ENCODE data around the gene USP21.
A peak's percentile ranks its signal among the peaks of the same experiment; 100 is the strongest.

The USP21 gene

DNA sequence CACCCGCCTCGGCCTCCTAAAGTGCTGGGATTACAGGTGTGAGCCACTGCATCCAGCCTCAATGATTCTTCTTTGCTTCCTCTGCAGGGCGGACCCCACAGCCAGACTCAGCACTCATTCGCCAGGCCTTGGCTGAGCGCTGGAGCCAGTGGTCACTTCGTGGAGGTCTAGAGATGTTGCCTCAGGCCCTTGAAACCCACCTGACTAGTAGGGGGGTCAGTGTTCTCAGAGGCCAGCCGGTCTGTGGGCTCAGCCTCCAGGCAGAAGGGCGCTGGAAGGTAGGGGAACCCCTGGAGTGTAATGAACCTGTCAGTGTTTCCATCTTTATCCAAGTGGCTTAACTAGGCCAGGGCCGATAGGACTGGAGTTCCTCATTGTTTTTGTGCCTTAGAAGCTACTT lies 9.6 kb downstream of the USP21 start:
- DNase-seq (ENCODE audit: extremely low read depth in 1 of 2, low read depth in 1 of 2), result no peak

DNA sequence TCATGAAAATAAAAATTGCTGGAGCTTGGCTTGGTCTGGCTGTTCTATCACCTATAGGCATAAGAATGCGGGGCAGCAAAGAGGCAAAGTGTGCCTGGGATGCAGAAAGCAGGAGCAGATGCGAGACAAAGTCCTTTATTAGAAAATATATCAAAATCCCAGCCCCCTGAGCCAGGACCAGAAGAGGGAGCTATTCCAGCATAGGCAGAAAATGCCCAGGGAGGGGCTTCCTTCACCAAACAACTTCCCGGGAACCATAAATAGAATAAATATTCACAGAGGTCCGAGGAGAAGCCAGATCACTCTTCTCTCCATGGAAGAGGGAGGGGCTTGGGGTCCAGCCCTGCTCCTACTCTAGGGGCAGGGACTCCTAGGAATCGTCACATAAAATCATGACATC lies 11.9 kb downstream of the USP21 start:
- no peak for DNase-seq (ENCODE audit: extremely low read depth in 1 of 2, low read depth in 1 of 2)

DNA sequence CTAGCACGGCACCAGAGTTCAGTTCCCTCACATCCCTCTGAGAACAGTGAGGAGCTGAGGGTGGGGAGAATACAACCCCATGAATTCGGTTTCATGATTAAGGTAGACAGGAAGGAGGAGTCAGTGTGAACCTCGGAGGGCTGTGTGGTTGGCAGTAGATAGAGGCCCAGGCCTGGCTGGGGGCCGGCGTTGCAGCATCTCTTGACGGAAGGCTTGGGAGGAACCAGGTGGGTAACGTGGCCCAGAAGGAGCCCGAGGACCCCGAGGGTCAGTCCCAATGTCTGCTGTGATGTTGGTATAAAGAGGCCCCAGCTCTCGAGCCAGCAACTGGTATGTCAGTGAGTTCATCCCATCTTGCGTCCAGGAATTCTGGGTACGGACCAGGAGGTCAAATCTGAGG lies 12.4 kb downstream of the USP21 start:
- no peak for DNase-seq (ENCODE audit: extremely low read depth in 1 of 2, low read depth in 1 of 2)

DNA sequence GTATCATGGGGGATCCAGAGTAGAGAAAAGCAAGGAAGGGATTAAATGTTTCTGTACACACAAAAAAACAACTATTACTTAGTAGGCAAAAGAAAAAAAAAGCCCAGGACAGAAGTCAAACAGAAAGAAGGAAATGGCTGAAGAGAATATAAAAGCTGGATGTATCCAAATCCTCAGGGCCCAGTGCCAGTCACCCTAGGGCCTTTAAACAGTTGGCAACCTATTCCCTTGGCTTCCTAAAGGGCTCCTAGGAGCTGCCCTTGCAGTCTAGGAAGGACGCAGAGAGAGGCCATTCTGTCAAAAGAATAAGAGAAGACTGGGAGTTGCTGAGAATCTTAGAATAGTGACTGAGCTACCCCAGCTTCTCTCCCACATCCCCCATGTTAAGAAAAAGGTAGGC lies 13.0 kb downstream of the USP21 start:
- no peak for DNase-seq (ENCODE audit: extremely low read depth in 1 of 2, low read depth in 1 of 2)

DNA sequence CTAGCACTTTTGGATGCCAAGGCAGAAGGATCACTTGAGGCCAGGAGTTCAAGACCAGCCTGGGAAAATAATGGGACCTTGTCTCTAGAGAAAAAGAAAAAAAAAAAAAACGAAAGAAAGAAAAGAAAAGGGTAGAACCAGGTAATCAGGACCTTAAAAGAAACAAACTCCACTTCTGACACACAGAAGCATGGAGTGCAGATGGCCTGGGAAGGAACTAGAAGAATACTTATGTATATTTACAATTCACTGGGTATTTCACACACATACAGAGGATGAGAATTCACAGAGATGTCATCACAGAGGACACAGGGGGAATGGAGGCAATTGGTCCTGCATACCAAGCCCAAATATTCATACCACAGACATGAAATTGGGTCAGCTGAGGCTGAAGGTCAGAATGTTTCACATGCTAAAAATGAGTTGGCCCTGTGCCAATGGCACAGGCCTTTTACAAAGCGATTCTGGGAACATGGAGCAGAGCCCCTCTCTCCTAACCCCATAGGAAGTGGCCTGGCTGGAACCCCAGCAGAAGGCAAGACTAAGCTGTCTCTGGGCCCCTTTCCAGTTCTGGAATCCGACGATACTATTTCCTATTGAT lies 13.6 kb downstream of the USP21 start:
- no peak for DNase-seq (ENCODE audit: extremely low read depth in 1 of 2, low read depth in 1 of 2)

DNA sequence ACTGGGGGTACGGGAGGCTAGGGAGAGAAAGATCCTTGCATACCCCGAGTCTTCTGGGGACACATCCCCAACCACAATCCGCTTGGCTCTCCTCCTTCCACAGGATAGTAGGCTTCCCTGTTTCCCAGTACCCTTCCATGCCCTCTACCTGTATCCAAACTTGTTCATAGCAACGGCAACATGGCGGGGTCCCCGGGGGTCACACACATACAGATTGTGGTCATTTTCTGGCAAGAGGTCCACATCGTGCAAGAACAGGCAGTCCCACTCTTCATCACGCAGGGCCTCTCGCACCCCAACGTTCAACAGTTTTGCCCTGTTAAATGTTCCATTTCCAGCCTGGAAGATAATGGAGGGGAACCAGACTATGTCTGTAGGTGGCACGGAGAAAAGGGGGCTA lies 14.4 kb downstream of the USP21 start:
- DNase-seq (ENCODE audit: extremely low read depth in 1 of 2, low read depth in 1 of 2), result no peak

DNA sequence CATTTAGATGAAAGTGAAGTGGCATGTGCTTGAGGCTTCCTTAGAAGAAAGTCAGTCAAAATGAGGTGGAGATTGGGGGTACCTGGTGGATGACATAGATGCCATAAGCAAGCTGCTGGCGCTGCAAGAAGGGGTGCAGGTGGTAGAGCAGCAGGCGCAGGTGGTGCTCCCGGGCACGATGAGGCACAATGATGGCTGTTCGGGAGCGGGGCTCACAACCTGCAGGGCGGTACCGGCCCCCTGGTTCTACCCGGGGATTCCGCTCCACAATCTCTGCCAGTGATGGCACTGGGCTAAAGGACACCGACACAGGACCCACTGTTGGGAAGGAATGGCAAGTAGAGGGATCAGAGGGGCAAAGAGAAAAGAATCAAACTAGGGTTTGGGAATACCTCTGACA lies 15.6 kb downstream of the USP21 start:
- DNase-seq (ENCODE audit: extremely low read depth in 1 of 2, low read depth in 1 of 2), result no peak

DNA sequence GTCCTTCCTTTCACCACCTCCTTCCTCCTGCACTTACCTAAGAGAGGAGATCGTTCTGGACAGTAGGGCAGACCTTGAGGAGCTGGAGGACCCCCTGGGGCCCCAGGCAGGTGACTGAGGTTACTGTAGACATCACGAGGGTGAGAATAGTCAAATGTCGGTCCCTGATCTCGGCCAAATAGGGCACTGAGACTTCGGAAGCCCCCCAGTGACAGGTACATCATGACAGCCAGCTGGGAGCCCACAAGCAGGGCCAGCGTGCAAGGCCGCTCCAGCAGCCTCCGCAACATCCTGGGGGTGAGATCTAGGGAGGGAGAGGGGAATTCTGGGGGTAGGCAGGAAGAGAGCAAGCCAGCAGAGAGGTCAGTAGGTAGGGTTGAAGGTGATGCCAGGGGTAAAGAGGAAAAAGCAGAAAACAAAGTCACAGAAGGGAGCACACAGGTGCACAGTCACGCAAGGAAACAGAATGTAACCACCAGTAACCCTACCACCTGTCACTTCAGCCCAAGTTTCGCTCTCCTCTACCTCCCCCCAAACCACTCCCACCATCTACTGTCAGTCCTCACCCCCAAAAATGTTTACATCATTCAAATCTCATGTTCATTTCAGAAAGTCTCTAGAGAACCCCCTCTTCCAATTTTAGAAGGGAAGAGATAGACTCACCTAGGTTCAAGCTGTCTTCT lies 16.6 kb downstream of the USP21 start:
- DNase-seq (ENCODE audit: extremely low read depth in 1 of 2, low read depth in 1 of 2), result no peak

DNA sequence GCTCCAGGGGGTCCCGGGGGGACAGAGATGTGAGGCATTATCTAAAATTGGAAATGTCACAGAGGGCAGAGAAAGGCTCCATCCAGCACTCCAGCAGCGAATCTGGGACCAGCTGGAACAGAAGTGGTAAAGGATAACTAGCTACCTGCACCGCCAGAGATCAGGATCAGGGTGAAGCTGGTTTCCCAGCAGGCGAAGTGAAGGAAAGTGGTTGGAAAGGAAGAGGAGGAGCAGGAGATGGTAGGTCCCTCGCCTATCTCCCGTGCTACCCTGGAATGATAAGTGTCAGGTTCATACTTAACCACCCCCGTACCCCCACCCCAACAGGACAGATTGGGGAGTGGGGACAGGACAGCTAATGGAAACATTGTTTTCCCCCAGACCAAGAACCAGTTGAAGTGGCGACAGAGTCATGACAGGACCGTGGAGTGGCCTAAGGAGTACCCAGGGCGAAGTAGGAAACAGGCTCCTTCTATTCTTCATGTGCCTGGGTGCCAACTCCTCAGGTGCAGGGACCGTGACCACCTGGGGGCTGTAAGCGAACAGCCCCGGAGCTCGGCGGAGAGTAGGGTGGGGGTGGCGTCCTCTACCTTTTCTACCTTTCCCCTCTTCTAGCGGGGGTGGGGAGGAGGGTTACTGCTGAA lies 17.3 kb downstream of the USP21 start:
- no peak for DNase-seq (ENCODE audit: extremely low read depth in 1 of 2, low read depth in 1 of 2)

DNA sequence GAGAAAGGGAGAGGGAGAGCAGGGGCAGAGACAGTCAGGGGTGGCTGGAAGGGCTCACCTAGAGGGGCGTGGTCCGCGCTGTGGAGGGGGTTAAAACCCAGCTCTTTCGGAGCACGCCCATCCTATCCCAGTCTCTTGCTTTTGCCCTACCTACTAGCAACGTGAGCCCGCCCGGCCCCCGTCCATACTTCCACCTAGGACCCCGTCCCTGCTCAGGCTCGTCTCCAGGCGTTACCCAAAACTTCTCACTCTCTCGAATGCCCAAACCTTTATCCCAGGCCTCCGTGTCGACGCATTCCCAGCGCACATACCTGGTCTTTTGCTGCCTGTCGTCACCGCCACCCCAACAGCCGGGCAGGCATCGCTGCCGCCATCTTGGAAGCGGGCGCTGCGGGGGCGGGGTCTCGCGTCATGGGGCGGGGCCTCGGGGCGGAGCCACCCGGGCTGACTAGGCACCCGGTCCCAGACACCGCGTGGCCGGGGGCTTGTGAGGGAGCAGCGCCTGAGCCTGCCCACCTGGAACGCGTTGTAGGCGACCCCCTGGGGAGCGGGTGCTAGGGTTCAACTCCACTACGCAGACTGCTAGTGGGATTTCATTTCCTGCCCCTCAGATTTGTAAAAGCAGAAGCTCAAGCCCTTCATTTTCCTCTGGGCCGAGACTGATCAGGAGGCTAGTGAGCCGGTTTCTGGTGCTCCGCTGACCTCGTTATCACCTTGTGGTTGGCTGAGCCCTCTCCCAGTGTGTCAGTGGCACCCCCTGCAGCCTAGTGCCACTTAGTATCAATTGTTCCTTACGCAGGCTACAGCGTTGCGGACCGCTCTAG lies 18.0 kb downstream of the USP21 start, which contains the start of gene B4GALT3:
Gene B4GALT3 (minus strand): TSS at position 396 of the 824 bp plus-strand sequence. CDS start 1,447 bp downstream, outside the sequence.
- peak; percentile 88 to 89 for DNase-seq (ENCODE audit: extremely low read depth in 1 of 2, low read depth in 1 of 2)

DNA sequence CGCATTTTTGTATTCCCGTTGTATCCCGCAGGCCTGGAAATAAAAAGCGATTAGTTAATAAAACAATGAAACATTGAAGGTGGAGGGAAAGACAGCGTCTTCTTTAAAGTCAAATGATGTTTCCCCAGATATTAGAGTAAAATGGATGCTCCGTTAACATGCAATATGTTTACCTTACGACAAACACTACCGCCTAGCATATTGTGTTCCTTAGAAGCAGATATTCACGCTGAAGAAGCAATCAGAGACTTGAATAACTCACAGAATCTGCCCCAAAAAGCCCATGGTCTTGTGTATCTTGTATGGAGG lies 18.6 kb downstream of the USP21 start:
- DNase-seq (ENCODE audit: extremely low read depth in 1 of 2, low read depth in 1 of 2), result no peak

DNA sequence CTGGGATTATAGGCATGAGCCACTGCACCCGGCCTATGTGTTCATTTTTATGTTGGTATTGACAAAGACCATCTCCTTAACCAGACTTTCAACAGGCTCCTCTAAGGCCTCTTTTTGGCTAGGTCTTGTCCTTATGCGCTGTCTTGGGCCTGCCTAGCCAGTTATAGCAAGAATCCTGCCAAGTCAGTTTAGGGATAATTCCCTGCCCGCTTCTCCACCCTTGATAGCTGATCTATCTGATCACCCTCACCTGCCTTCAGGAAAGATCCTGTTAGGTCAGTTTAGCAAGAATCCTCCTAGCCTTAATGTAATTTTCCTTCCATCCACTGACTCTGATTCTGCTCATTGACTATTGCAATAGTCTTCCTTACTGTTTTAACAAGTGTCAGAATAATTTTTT lies 20.4 kb downstream of the USP21 start:
- no peak for DNase-seq (ENCODE audit: extremely low read depth in 1 of 2, low read depth in 1 of 2)

DNA sequence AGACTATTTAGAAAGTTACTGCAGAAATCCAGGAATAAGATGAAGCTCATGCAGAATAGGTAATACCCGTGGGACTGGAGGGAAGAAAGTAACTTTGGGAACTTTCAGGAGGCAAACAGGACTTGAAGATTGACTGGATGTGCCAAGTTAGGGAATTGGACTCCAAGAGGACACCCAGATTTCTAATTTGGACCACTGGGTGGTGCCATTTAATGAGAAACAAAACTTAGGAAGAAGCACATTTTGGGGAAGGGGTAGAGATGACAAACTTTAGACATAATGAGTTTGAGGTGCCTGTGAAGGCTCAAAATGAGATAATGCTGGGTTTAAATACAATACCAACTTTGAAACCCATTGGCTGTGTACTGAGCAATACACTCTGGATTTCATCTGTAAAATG lies 21.3 kb downstream of the USP21 start:
- DNase-seq (ENCODE audit: extremely low read depth in 1 of 2, low read depth in 1 of 2), result no peak

DNA sequence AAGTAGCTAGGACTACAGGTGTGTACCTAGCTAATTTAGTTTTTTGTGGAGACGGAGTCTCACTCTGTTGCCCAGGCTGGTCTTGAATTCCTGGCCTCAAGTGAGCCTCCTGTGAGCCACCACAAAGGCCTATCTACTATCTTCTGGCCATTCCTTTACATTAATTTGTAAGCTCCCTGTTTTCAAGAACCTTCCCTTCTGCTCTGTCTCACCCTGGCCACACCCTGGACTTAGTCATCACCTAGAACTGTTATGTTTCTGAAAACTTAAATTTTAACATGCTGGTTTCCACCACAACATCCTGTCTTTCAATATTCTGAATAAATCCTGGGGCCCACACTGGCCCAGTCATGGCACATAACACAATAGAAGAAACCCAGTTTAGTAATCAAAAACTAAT lies 22.9 kb downstream of the USP21 start:
- peak in 1 of 2 donors; percentile 59 for DNase-seq (ENCODE audit: extremely low read depth in 1 of 2, low read depth in 1 of 2)

DNA sequence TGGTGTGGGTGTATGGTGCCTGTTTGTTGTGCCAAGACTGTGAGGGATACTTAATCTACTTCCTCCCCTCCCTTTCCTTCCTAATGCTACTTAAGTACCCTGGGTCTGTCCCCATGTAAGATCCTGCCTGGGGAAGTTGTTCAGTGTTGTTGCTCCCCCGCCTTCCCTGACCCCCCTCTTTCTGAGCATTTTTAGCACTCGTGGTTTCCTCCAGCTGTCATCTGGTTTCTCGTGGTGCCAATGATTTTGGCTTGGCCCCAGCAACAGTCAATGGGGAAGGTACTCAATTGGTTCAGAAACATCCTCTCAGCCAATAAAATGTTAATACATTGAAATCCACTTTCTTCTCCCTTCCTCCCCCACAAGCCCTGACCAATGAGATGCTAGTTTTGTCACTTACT lies 26.0 kb downstream of the USP21 start:
- peak in 1 of 2 donors; percentile 63 for DNase-seq (ENCODE audit: extremely low read depth in 1 of 2, low read depth in 1 of 2)

DNA sequence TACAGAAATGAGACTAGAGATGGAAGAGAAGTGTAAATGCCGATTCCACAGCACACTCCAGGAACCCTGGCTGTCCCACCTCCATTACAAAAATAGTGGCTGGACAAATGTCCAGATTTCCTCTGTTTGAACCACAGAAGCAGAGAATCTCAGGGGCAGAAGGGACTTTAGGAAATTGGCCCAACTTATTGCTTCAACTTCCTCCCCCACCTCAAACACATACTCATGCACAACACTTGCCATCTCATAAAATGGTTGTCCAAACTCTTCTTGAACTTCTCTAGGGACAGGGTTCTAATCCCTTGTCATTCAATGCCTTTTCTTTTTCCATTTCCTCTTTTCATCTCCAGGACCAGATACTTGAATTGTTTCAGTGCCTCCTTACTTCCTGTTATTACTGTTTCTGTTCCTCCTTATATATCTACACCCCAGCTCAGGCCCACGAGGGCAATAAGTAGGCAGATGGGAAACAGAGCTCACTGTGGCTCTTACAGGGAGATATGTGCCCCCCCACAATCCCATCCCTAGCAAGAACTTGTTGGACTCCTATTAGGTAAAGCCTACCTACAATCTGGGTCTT lies 26.5 kb downstream of the USP21 start:
- no peak for DNase-seq (ENCODE audit: extremely low read depth in 1 of 2, low read depth in 1 of 2)

DNA sequence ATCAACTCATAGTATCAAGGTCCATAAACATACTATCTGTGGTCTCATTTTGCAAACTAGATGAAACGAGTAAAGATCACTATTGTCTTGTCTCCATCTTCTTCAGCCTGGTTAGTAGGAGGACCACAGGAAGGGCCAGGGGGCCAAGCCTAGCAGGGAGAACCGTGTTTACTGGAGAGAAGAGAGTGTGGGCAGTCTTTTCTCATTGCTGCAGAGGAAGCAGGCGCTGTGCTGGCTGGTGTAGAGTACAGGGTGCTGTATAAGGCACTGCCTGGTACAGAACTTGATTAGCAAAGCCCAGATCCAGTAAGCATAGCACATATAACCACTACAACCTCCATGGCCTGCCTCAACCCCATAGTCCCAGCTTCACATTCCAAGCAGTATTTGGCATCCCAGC lies 28.0 kb downstream of the USP21 start:
- no peak for DNase-seq (ENCODE audit: extremely low read depth in 1 of 2, low read depth in 1 of 2)

DNA sequence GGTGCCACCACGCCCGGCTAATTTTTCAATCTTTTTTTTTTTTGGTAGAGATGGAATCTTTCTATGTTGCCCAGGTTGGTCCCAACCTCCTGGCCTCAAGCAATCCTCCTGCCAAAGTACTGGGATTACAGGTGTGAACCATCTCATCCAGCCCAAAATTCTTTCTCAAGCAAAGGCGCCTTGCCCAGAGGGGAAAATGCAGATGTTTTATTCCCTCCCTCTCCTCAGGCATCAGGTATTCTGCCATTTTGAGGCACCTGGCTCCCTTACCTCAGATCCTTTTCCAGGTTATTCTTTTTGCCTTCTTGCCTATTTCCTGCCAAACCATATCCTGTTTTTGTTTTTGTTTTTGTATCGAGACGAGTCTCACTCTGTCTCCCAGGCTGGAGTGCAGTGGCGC lies 29.1 kb downstream of the USP21 start:
- no peak for DNase-seq (ENCODE audit: extremely low read depth in 1 of 2, low read depth in 1 of 2)

DNA sequence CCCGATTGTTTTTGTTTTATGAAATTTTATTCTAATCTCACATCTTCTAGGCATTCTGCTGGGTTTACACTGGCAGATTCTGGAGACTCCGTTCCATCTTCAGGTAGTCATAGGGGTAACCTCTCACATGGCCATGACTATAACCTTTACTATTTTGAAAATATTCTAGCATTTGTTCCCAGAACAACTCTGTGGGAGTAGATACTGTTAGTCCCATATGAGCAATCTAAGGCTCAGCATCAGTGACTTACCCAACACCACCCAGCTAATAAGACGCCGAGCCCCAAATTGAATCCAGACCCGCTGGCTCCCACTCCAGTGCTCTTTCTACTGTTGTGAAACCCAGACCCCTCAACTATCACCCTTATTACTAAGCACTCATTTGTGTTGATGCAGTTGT lies 29.7 kb downstream of the USP21 start:
- no peak for DNase-seq (ENCODE audit: extremely low read depth in 1 of 2, low read depth in 1 of 2)

DNA sequence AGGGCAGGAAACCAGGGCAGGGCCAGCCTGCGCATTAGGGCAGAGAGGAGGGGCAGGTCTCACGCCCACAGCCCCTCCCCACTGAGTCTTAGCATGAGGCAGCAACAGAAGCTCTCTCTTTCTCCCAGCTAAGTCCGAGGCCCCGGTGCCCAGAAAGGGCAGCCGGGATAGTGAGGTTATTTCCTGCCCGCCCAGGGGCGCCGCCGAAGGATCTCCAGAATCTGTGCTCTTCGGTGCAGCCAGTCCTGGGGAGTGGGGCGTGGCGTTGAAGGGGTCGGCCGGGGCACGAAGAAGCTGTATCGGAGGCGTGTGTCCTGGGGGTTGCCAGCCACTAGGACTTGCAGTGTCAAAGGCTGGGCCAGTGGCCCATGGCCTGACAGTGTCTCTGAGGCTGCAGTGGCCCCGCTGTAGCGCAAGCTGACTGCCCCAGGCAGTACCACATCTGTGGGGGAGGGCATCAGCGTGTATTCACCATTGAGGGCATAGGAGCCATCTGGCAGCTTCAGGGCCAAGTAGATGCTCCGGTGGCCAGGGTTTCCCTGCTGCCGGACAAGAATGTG lies 31.7 kb downstream of the USP21 start:
- no peak for DNase-seq (ENCODE audit: extremely low read depth in 1 of 2, low read depth in 1 of 2)

DNA sequence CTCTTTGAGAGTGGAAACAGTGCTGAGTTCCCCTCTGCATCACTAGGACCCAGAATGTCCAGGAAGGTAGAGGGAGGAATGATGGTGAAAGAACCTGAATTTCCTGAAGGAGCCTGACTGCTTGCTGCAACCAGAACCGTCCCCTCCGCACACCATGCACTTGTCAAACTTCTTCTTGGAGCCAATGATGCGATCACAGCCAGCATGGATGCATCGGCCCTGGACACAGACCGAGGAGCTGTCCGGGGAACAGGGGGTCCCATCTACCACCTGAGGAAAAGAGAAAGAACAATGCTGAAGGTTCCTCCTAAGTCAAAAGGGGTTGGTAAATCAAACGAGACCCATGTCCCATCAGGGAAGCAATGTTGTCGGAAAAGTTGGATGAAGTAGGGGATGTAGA lies 32.7 kb downstream of the USP21 start:
- DNase-seq (ENCODE audit: extremely low read depth in 1 of 2, low read depth in 1 of 2), result no peak
